Keratinocyte (primary cell): ENCODE measurements around the gene TTC28. TPM values are rescaled to one million over a fixed set of nuclear protein-coding genes. Genes with fewer than 3 reads are reported as not detected.

Experiments used
- DNase-seq: peaks from one replicate; pipeline ENCODE4 v3.0.0-alpha.2; 2011; ENCODE audit warnings: low read depth, missing footprints, low spot score
- FAIRE-seq: peaks from 2 replicates; lab custom pipeline; 2011; peaks lifted over from hg19 to GRCh38; lab: Jason Lieb, UNC
- H2AFZ ChIP-seq: 2 replicates; pipeline ENCODE4 v1.6.0; 2012; ENCODE audit warnings: low read length, control low read depth, inconsistent platforms; ENCODE audit not compliant: control insufficient read depth
- H3K27ac ChIP-seq: 2 replicates; pipeline ENCODE4 v1.5.1; 2011; ENCODE audit warnings: low read length; ENCODE audit not compliant: control insufficient read depth, insufficient read depth
- H3K27me3 ChIP-seq: 3 replicates; pipeline ENCODE4 v1.6.0; 2011; ENCODE audit warnings: low read length; ENCODE audit not compliant: control insufficient read depth, insufficient read depth; ENCODE audit errors: extremely low read depth
- H3K36me3 ChIP-seq, 2 experiments: 2 replicates in 1 of 2; 3 replicates in 1 of 2; pipeline ENCODE4 v1.5.1; 2011; ENCODE audit warnings: low read length in 2 of 2, mild to moderate bottlenecking in 1 of 2; ENCODE audit not compliant: control insufficient read depth in 2 of 2, insufficient read depth in 2 of 2; ENCODE audit errors: extremely low read depth in 1 of 2
- H3K4me1 ChIP-seq: 3 replicates; pipeline ENCODE4 v1.5.1; 2011; ENCODE audit warnings: low read length; ENCODE audit not compliant: control insufficient read depth, insufficient read depth; ENCODE audit errors: extremely low read depth
- H3K4me2 ChIP-seq: 3 replicates; pipeline ENCODE4 v1.6.0; 2011; ENCODE audit warnings: low read depth, low read length; ENCODE audit not compliant: control insufficient read depth, insufficient read depth; ENCODE audit errors: extremely low read depth
- H3K4me3 ChIP-seq, 3 experiments: fragments of 200-600 bp in 1 of 3; sonication (generic) in 1 of 3; 2 replicates in 2 of 3; 3 replicates in 1 of 3; pipeline ENCODE4 v1.5.1; 2011 to 2016; ENCODE audit warnings: low read length in 3 of 3, mild to moderate bottlenecking in 3 of 3, control low read depth in 2 of 3, inconsistent platforms in 1 of 3, low read depth in 1 of 3, mixed read lengths in 1 of 3, mixed run types in 1 of 3, moderate library complexity in 1 of 3; ENCODE audit not compliant: control insufficient read depth in 2 of 3, insufficient read depth in 2 of 3; ENCODE audit errors: extremely low read depth in 1 of 3
- H3K79me2 ChIP-seq: 2 replicates; pipeline ENCODE4 v1.6.0; 2012; ENCODE audit warnings: low read length; ENCODE audit not compliant: control insufficient read depth, insufficient read depth
- H3K9ac ChIP-seq: 3 replicates; pipeline ENCODE4 v1.6.0; 2011; ENCODE audit warnings: low read length; ENCODE audit not compliant: control insufficient read depth, insufficient read depth; ENCODE audit errors: extremely low read depth
- H3K9me1 ChIP-seq: 3 replicates; pipeline ENCODE4 v1.6.0; 2011; ENCODE audit warnings: low read length; ENCODE audit not compliant: control insufficient read depth, insufficient read depth; ENCODE audit errors: extremely low read depth
- H3K9me3 ChIP-seq: 2 replicates; pipeline ENCODE4 v1.5.1; 2012; ENCODE audit warnings: low read depth, low read length; ENCODE audit not compliant: control insufficient read depth
- H4K20me1 ChIP-seq: 3 replicates; pipeline ENCODE4 v1.6.0; 2011; ENCODE audit warnings: low read length; ENCODE audit not compliant: control insufficient read depth, insufficient read depth; ENCODE audit errors: extremely low read depth
- EZH2 ChIP-seq: IDR thresholded peaks from one replicate; pipeline ENCODE4 v1.6.1; 2012; ENCODE audit warnings: inconsistent platforms, mild to moderate bottlenecking, low read length, moderate library complexity
- dilution Hi-C: fragments of 300-500 bp; cut with MboI; formaldehyde crosslinking; loops from one replicate; pipeline ENCODE4 v1.7.0; 2020; ENCODE audit warnings: low sequenced_read_pairs; ENCODE audit not compliant: extremely low pct_ligation_motif_present
- polyA plus RNA-seq, 5 experiments: library from polyadenylated mRNA; depleted of rRNA in 3 of 5; stranded (reverse) in 3 of 5; stranded (forward) in 1 of 5; unstranded in 1 of 5; fragments of >200 nt; gene quantifications; 1 replicate in 1 of 5; 2 replicates in 3 of 5; 3 replicates in 1 of 5; pipeline versions ENCODE4 v1.2.1 to v1.2.3, GENCODE V29; 2011 to 2012; ENCODE audit warnings: missing spikeins in 2 of 5, low read depth in 1 of 5, low replicate concordance in 1 of 5
- TF ChIP-seq, protein P1 (sequence below), 3 experiments: IDR thresholded peaks in 1 of 3; conservative IDR thresholded peaks in 1 of 3; optimal IDR thresholded peaks in 1 of 3; 2 replicates in 2 of 3; 3 replicates in 1 of 3; pipeline versions ENCODE3 to v1.5.1; 2011; ENCODE audit warnings: low read length in 3 of 3, mild to moderate bottlenecking in 3 of 3, moderate library complexity in 2 of 3, control low read depth in 1 of 3, inconsistent platforms in 1 of 3; ENCODE audit not compliant: insufficient read depth in 2 of 3; ENCODE audit errors: extremely low read depth in 1 of 3

The TTC28 gene
- polyA plus RNA-seq, 1 donor (not counting 4 experiments of a cell fraction or from before 2014, with no cell fraction given): 0.66 TPM

DNA sequence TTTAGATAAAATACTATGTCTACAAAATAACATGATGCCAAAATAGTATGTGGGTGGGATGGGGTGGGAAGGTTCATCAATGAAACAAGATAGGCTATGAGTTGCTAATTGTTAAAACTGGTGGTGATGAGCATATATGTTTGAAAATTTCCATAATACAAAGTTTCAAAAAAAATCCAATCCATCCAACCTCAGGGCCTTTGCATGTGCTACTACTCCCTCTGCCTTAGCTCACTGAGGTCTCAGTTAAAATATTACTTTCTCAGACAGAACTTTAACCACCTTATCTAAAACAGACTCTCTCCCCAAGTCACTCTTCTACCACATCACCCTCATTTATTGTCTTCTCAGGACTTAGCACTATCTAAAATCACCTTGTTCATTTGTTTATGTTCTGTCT lies 201.1 kb downstream of the TTC28 start:
- Histone ChIP-seq H3K27ac (no peak overlapping the region), H4K20me1 (no peaks in the 10 kb centered on the region), H3K9me1 (no peaks in the 10 kb centered on the region), H2AFZ (no peak overlapping the region), H3K36me3 (no peaks in the 10 kb centered on the region), H3K4me1 (no peaks in the 10 kb centered on the region), H3K4me2 (no peak overlapping the region), H3K27me3 (no peaks in the 10 kb centered on the region), H3K4me3 (no peak overlapping the region), H3K9me3 (no peaks in the 10 kb centered on the region), H3K9ac (no peak overlapping the region), H3K79me2 (no peaks in the 10 kb centered on the region)
- DNase-seq (no peak), FAIRE-seq (no peak)
- dilution Hi-C loops: no loop called here
- no peak for TF ChIP-seq EZH2
- TF ChIP-seq, protein P1, sequence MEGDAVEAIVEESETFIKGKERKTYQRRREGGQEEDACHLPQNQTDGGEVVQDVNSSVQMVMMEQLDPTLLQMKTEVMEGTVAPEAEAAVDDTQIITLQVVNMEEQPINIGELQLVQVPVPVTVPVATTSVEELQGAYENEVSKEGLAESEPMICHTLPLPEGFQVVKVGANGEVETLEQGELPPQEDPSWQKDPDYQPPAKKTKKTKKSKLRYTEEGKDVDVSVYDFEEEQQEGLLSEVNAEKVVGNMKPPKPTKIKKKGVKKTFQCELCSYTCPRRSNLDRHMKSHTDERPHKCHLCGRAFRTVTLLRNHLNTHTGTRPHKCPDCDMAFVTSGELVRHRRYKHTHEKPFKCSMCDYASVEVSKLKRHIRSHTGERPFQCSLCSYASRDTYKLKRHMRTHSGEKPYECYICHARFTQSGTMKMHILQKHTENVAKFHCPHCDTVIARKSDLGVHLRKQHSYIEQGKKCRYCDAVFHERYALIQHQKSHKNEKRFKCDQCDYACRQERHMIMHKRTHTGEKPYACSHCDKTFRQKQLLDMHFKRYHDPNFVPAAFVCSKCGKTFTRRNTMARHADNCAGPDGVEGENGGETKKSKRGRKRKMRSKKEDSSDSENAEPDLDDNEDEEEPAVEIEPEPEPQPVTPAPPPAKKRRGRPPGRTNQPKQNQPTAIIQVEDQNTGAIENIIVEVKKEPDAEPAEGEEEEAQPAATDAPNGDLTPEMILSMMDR (optimal IDR thresholded peaks at IDR 0.05 in 1 of 3, IDR thresholded peaks at IDR 0.05 in 1 of 3, conservative IDR thresholded peaks at IDR 0.05 in 1 of 3; ENCODE audit: extremely low read depth in 1 of 3, insufficient read depth in 2 of 3, low read length in 3 of 3): no peak

GRCh38 chr22:28477556-28477955 lies 202.1 kb downstream of the TTC28 start:
- dilution Hi-C loops: no loop called here
- H3K9me1 ChIP-seq: no peaks in the 10 kb centered on the region
- H3K79me2 ChIP-seq: no peaks in the 10 kb centered on the region
- no peak overlapping the region for H3K27ac ChIP-seq
- H3K9me3 ChIP-seq: no peaks in the 10 kb centered on the region
- no peaks in the 10 kb centered on the region for H3K27me3 ChIP-seq
- no peak overlapping the region for H3K4me2 ChIP-seq
- H4K20me1 ChIP-seq: no peaks in the 10 kb centered on the region
- DNase-seq (peak; percentile 15), FAIRE-seq (peak; percentile 84)
- H2AFZ ChIP-seq: no peak overlapping the region
- no peak overlapping the region for H3K9ac ChIP-seq
- H3K36me3 ChIP-seq: no peaks in the 10 kb centered on the region
- no peak overlapping the region for H3K4me3 ChIP-seq
- H3K4me1 ChIP-seq: no peaks in the 10 kb centered on the region
- TF ChIP-seq, protein P1 (optimal IDR thresholded peaks at IDR 0.05 in 1 of 3, IDR thresholded peaks at IDR 0.05 in 1 of 3, conservative IDR thresholded peaks at IDR 0.05 in 1 of 3; ENCODE audit: extremely low read depth in 1 of 3, insufficient read depth in 2 of 3, low read length in 3 of 3): no peak
- no peak for TF ChIP-seq EZH2
